ENCODE data around the gene ADAMTS15. TPM values are rescaled to one million over a fixed set of nuclear protein-coding genes. Genes with fewer than 3 reads are reported as not detected.

Gene ADAMTS15
- total RNA-seq, 2 donors from 2014 or later = 0.59 to 1.5 TPM

GRCh38 chr11:130467116-130467900 is 18.9 kb downstream of the ADAMTS15 start:
- Histone ChIP-seq H3K4me3 (no peak overlapping the region), H3K27me3 (replicated peaks; ENCODE audit: insufficient read depth) (no peaks in the 10 kb centered on the region), H3K4me1 (replicated peaks) (no peaks in the 10 kb centered on the region), H3K36me3 (no peaks in the 10 kb centered on the region), H3K27ac (no peak overlapping the region), H3K9me3 (no peaks in the 10 kb centered on the region)
- intact Hi-C loops (cut with DNase I) = no loop called here
- no peak for DNase-seq (ENCODE audit: low spot score)
- WGBS = 72% methylated on average over 10 of the region's 10 CpGs
- TF ChIP-seq, protein P1, sequence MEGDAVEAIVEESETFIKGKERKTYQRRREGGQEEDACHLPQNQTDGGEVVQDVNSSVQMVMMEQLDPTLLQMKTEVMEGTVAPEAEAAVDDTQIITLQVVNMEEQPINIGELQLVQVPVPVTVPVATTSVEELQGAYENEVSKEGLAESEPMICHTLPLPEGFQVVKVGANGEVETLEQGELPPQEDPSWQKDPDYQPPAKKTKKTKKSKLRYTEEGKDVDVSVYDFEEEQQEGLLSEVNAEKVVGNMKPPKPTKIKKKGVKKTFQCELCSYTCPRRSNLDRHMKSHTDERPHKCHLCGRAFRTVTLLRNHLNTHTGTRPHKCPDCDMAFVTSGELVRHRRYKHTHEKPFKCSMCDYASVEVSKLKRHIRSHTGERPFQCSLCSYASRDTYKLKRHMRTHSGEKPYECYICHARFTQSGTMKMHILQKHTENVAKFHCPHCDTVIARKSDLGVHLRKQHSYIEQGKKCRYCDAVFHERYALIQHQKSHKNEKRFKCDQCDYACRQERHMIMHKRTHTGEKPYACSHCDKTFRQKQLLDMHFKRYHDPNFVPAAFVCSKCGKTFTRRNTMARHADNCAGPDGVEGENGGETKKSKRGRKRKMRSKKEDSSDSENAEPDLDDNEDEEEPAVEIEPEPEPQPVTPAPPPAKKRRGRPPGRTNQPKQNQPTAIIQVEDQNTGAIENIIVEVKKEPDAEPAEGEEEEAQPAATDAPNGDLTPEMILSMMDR (IDR thresholded peaks at IDR 0.05) = no peak
- TF ChIP-seq POLR2AphosphoS5 (IDR thresholded peaks at IDR 0.05) (no peak), POLR2A (IDR thresholded peaks at IDR 0.05) (no peak)

GRCh38 chr11:130469181-130469580 is 20.7 kb downstream of the ADAMTS15 start:
- Histone ChIP-seq H3K9me3 (no peaks in the 10 kb centered on the region), H3K4me1 (replicated peaks) (no peaks in the 10 kb centered on the region), H3K27me3 (replicated peaks; ENCODE audit: insufficient read depth) (no peaks in the 10 kb centered on the region), H3K36me3 (no peaks in the 10 kb centered on the region), H3K4me3 (no peak overlapping the region), H3K27ac (no peak overlapping the region)
- TF ChIP-seq POLR2AphosphoS5 (IDR thresholded peaks at IDR 0.05) (no peak), POLR2A (IDR thresholded peaks at IDR 0.05) (no peak)
- TF ChIP-seq, protein P1 (IDR thresholded peaks at IDR 0.05) = no peak
- 89% methylated on average over 6 of the region's 6 CpGs for WGBS
- DNase-seq (ENCODE audit: low spot score) = no peak
- intact Hi-C loops (cut with DNase I) = no loop called here

DNA sequence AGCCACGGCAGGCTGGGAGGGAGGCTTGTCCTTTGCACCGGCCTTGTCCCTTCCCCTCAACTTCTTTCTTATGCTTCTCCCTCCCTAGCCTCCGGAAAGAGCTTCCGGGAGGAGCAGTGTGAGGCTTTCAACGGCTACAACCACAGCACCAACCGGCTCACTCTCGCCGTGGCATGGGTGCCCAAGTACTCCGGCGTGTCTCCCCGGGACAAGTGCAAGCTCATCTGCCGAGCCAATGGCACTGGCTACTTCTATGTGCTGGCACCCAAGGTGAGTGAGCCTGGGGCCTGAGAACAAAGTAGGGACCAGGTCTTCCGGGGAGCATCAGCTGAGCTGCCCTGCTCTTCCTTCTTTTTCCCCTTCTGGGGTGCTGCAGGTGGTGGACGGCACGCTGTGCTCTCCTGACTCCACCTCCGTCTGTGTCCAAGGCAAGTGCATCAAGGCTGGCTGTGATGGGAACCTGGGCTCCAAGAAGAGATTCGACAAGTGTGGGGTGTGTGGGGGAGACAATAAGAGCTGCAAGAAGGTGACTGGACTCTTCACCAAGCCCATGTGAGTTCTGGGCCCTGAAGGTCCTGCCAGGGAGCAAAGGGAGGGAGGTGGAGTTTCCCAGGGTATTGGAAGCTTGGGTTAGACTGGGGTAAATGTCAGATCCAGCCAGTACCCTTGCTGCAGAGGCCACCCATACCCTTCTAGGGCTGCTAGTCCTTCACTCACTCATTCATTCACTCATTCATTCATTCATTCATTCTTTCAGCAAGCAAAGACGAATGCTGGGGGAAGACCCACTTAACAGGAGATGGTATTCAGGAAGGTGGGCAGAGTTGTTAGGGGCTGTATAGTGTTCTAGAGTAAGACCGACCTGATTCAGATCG is 22.6 kb downstream of the ADAMTS15 start:
- TF ChIP-seq, protein P1 (IDR thresholded peaks at IDR 0.05) = no peak
- no peak for TF ChIP-seq POLR2A (IDR thresholded peaks at IDR 0.05)
- no peak for TF ChIP-seq POLR2AphosphoS5 (IDR thresholded peaks at IDR 0.05)
- DNase-seq (ENCODE audit: low spot score) = no peak
- no peaks in the 10 kb centered on the region for H3K27me3 ChIP-seq (replicated peaks; ENCODE audit: insufficient read depth)
- 93% methylated on average over 20 of the region's 20 CpGs for WGBS
- no peaks in the 10 kb centered on the region for H3K9me3 ChIP-seq
- H3K27ac ChIP-seq = no peak overlapping the region
- no peaks in the 10 kb centered on the region for H3K36me3 ChIP-seq
- H3K4me3 ChIP-seq = no peak overlapping the region
- intact Hi-C loops (cut with DNase I) = no loop called here
- H3K4me1 ChIP-seq (replicated peaks) = no peaks in the 10 kb centered on the region

DNA sequence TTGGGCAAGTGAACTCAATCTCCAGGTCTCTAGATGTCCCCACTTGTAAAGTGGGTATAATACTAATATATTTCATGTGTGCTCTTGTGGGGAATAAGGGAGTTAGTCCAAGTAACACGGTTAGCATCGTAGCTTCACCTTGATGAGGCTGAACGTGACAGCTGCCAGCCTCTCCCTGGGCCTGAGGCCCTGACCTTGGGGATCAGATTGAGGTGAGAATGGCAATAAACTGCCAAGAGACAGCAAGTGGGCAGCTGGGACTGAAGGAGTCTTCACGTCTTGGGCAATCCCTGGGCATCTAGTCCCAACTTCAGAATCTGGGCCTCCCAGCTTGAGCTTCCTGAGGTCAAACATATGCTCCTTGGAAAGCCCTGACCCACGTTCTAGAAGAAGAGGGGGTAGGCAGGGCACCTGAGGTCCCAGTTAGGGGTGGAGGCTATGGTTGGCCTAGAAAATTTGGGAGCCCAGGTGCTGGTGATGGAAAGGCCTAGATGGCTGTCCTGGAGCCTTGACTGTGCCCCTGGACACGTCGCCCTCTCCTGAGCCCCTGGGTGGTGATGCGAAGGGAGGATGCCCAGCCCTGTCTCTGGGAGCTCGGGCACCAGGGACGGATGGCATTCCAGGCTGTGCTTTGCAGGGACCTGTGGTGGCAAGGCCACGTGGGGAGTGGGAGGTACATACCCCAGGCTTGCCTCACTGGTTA is 23.4 kb downstream of the ADAMTS15 start:
- 92% methylated on average over 11 of the region's 11 CpGs for WGBS
- DNase-seq (ENCODE audit: low spot score) = no peak
- no peaks in the 10 kb centered on the region for H3K9me3 ChIP-seq
- intact Hi-C loops (cut with DNase I) = no loop called here
- H3K4me3 ChIP-seq = no peak overlapping the region
- H3K27me3 ChIP-seq (replicated peaks; ENCODE audit: insufficient read depth) = no peaks in the 10 kb centered on the region
- no peaks in the 10 kb centered on the region for H3K36me3 ChIP-seq
- H3K27ac ChIP-seq = no peak overlapping the region
- TF ChIP-seq, protein P1 (IDR thresholded peaks at IDR 0.05) = no peak
- TF ChIP-seq POLR2AphosphoS5 (IDR thresholded peaks at IDR 0.05) (no peak), POLR2A (IDR thresholded peaks at IDR 0.05) (no peak)
- no peaks in the 10 kb centered on the region for H3K4me1 ChIP-seq (replicated peaks)
